GM12891 (cell line): Measurements from ENCODE around the gene PPP1R7.

Experiments used
- POLR2A ChIP-seq: IDR thresholded peaks from 2 replicates; pipeline ENCODE4 v1.6.1; 2011; ENCODE audit warnings: low read depth, low read length, control low read depth
- POLR2AphosphoS5 ChIP-seq: IDR thresholded peaks from 2 replicates; pipeline ENCODE4 v1.6.1; 2011; ENCODE audit warnings: low read depth, low read length, control low read depth
- SPI1 ChIP-seq: IDR thresholded peaks from 2 replicates; pipeline ENCODE4 v1.6.1; 2011; ENCODE audit warnings: low read depth, low read length, control low read depth
- TAF1 ChIP-seq: IDR thresholded peaks from 2 replicates; pipeline ENCODE4 v1.6.1; 2011; ENCODE audit warnings: low read depth, low read length, control low read depth

- no peak for TF ChIP-seq POLR2A
- TF ChIP-seq TAF1: no peak
- no peak for TF ChIP-seq POLR2AphosphoS5
- no peak for TF ChIP-seq SPI1
Observed at GRCh38 chr2:241137276-241138190, 12.7 kb upstream of the PPP1R7 start.
